SK-N-SH (cell line): Measurements from ENCODE around the gene S100A9. TPM values are rescaled to one million over a fixed set of nuclear protein-coding genes. Genes with fewer than 3 reads are reported as not detected.

Experiments used
- CTCF ChIA-PET: fragments of 300-600, 350-600 bp; formaldehyde crosslinking; extraction: SDS; loops from one replicate; lab custom pipeline; 2021; lab: Yijun Ruan, JAX
- POLR2A ChIA-PET: fragments of 350-600 bp; sonication (Branson Sonifier 250); formaldehyde crosslinking; extraction: SDS; loops from one replicate; lab custom pipeline; 2020; ENCODE audit warnings: antibody characterized with exemption, inconsistent platforms; lab: Yijun Ruan, JAX
- DNase-seq: peaks from one replicate; pipeline ENCODE4 v3.0.0; 2012
- H2AFZ ChIP-seq: fragments of 200-600 bp; sonication (generic); 2 replicates; pipeline ENCODE4 v1.8.1; 2016; ENCODE audit warnings: antibody characterized with exemption, mild to moderate bottlenecking, low read depth
- H3F3A ChIP-seq: fragments of 200-600 bp; sonication (generic); replicated peaks from 2 replicates; pipeline ENCODE3; 2016; ENCODE audit warnings: antibody characterized with exemption, mild to moderate bottlenecking; ENCODE audit not compliant: insufficient read depth
- H3K27ac ChIP-seq, 2 experiments: fragments of 200-500 bp in 1 of 2; fragments of 200-600 bp in 1 of 2; sonication (Bioruptor generic) in 1 of 2; sonication (generic), shearing (Covaris generic) in 1 of 2; 2 replicates each; pipeline versions ENCODE4 v1.5.1 to v1.6.1; 2014 to 2016; ENCODE audit warnings: low read depth in 2 of 2, inconsistent platforms in 1 of 2, low read length in 1 of 2, mild to moderate bottlenecking in 1 of 2, mixed read lengths in 1 of 2
- H3K27me3 ChIP-seq: fragments of 200-600 bp; sonication (generic), shearing (Covaris generic); 2 replicates; pipeline ENCODE4 v1.6.1; 2016; ENCODE audit warnings: mixed run types; ENCODE audit not compliant: insufficient read depth
- H3K36me3 ChIP-seq, 2 experiments: fragments of 200-500 bp in 1 of 2; fragments of 200-600 bp in 1 of 2; sonication (Bioruptor generic) in 1 of 2; sonication (generic) in 1 of 2; replicated peaks in 1 of 2; 2 replicates each; pipeline versions ENCODE3 to v1.5.1; 2014 to 2016; ENCODE audit warnings: low read length in 1 of 2, mild to moderate bottlenecking in 1 of 2; ENCODE audit not compliant: insufficient read depth in 2 of 2, control insufficient read depth in 1 of 2
- H3K4me1 ChIP-seq, 2 experiments: fragments of 200-500 bp in 1 of 2; fragments of 200-600 bp in 1 of 2; sonication (Bioruptor generic) in 1 of 2; sonication (generic), shearing (Covaris generic) in 1 of 2; 2 replicates each; pipeline versions ENCODE4 v1.5.1 to v1.6.1; 2014 to 2016; ENCODE audit warnings: low read depth in 1 of 2, low read length in 1 of 2, mixed run types in 1 of 2; ENCODE audit not compliant: insufficient read depth in 2 of 2, control insufficient read depth in 1 of 2
- H3K4me2 ChIP-seq: fragments of 200-600 bp; sonication (generic), shearing (Covaris generic); 2 replicates; pipeline ENCODE4 v1.6.1; 2017; ENCODE audit warnings: mixed run types
- H3K4me3 ChIP-seq, 2 experiments: fragments of 200-500 bp in 1 of 2; fragments of 200-600 bp in 1 of 2; sonication (Bioruptor generic) in 1 of 2; sonication (generic), shearing (Covaris generic) in 1 of 2; 2 replicates each; pipeline versions ENCODE4 v1.5.1 to v1.8.1; 2014 to 2016; ENCODE audit warnings: low read depth in 2 of 2, inconsistent platforms in 1 of 2, low read length in 1 of 2, mild to moderate bottlenecking in 1 of 2, mixed read lengths in 1 of 2, moderate library complexity in 1 of 2
- H3K79me2 ChIP-seq: fragments of 200-600 bp; sonication (generic); 2 replicates; pipeline ENCODE4 v1.8.1; 2017; ENCODE audit warnings: mild to moderate bottlenecking; ENCODE audit not compliant: insufficient read depth
- H3K9ac ChIP-seq: fragments of 200-600 bp; sonication (generic); 2 replicates; pipeline ENCODE4 v1.6.1; 2017; ENCODE audit warnings: mixed run types
- H3K9me2 ChIP-seq: fragments of 200-600 bp; sonication (generic); 2 replicates; pipeline ENCODE4 v1.6.1; 2017; ENCODE audit warnings: mixed run types
- H3K9me3 ChIP-seq: fragments of 200-600 bp; sonication (generic); 2 replicates; pipeline ENCODE4 v1.6.1; 2017; ENCODE audit warnings: mixed run types, mild to moderate bottlenecking, moderate library complexity
- H4K20me1 ChIP-seq: fragments of 200-600 bp; sonication (generic); 2 replicates; pipeline ENCODE4 v1.6.1; 2017; ENCODE audit warnings: mild to moderate bottlenecking, mixed run types; ENCODE audit not compliant: insufficient read depth
- CHD2 ChIP-seq: fragments of 150-350 bp; IDR thresholded peaks from 2 replicates; pipeline ENCODE4 v1.6.1; 2018; ENCODE audit warnings: low read length; ENCODE audit not compliant: partially characterized antibody
- CTCF ChIP-seq: fragments of 200-600 bp; sonication (generic); IDR thresholded peaks from 2 replicates; pipeline ENCODE4 v1.6.1; 2017; ENCODE audit warnings: antibody characterized with exemption, mild to moderate bottlenecking, moderate library complexity
- EZH2phosphoT487 ChIP-seq: fragments of 200-600 bp; sonication (generic); IDR thresholded peaks from 2 replicates; pipeline ENCODE4 v1.6.1; 2017; ENCODE audit warnings: low read depth, mixed run types, mild to moderate bottlenecking, antibody characterized with exemption, moderate library complexity, borderline replicate concordance
- FOXM1 ChIP-seq: IDR thresholded peaks from 2 replicates; pipeline ENCODE4 v1.4.0; 2012; ENCODE audit warnings: low read depth, mild to moderate bottlenecking
- NRF1 ChIP-seq: IDR thresholded peaks from 2 replicates; pipeline ENCODE4 v1.6.1; 2012; ENCODE audit warnings: low read depth, mild to moderate bottlenecking, low read length
- RFX5 ChIP-seq: IDR thresholded peaks from 2 replicates; pipeline ENCODE4 v1.6.1; 2012; ENCODE audit warnings: mild to moderate bottlenecking, improper control_type of control experiment, low read length
- RXRA ChIP-seq: IDR thresholded peaks from 2 replicates; pipeline ENCODE4 v1.4.0; 2012; ENCODE audit warnings: low read depth, mild to moderate bottlenecking, borderline replicate concordance
- TEAD4 ChIP-seq: IDR thresholded peaks from 2 replicates; pipeline ENCODE4 v1.4.0; 2012; ENCODE audit warnings: mild to moderate bottlenecking, borderline replicate concordance; ENCODE audit not compliant: insufficient read depth
- USF1 ChIP-seq: IDR thresholded peaks from 2 replicates; pipeline ENCODE4 v1.4.0; 2012; ENCODE audit warnings: low read depth, borderline replicate concordance
- WGBS: methylation state at CpG from one replicate; pipeline ENCODE4 v1.1.6; 2017; ENCODE audit warnings: low lambda C conversion rate; 5-methylcytosine and 5-hydroxymethylcytosine counted together
- polyA plus RNA-seq, 3 experiments: library from polyadenylated mRNA; depleted of rRNA; stranded (reverse); fragments of >200 nt; gene quantifications; 2 replicates each; pipeline ENCODE4 v1.2.3, GENCODE V29; 2012

Gene S100A9
- polyA plus RNA-seq, 1 of the 3 experiments (the other 2 are of a cell fraction): not detected

- no peaks in the 10 kb centered on the region for H4K20me1 ChIP-seq
- no peak overlapping the region for H3K4me2 ChIP-seq
- TF ChIP-seq FOXM1 (no peak), NRF1 (peak; percentile 2; the same call in 1 of the 2 replicates)
- H3K9me3 ChIP-seq: no peaks in the 10 kb centered on the region
- H3K79me2 ChIP-seq: no peaks in the 10 kb centered on the region
- no peak for DNase-seq
- no peaks in the 10 kb centered on the region for H3K36me3 ChIP-seq
- POLR2A ChIA-PET: no interaction called here
- H3F3A ChIP-seq: peaks cover 4% of the 10 kb centered on the region
- H3K27me3 ChIP-seq: peaks cover 69% of the 10 kb centered on the region; the same call in 1 of the 2 replicates
- no peak overlapping the region for H3K4me3 ChIP-seq
- CTCF ChIA-PET: interaction anchor here (0.9 to 11.7 kb wide), 4 partner anchors 8 to 161 kb away, joined by 3 to 336 read pairs (median 5); partner anchors contain the start of gene S100A9
- no peak overlapping the region for H3K27ac ChIP-seq
- no peaks in the 10 kb centered on the region for H3K9me2 ChIP-seq
- H3K9ac ChIP-seq: no peak overlapping the region
- no peak overlapping the region for H2AFZ ChIP-seq
- H3K4me1 ChIP-seq: no peaks in the 10 kb centered on the region
- WGBS: 7% methylated on average over 15 of the region's 17 CpGs
Measured at GRCh38 chr1:153349363-153350320, 8.0 kb upstream of the S100A9 start.

GRCh38 chr1:153350321-153350957, 7.2 kb upstream of the S100A9 start:
- POLR2A ChIA-PET: no interaction called here
- H3K4me2 ChIP-seq: no peak overlapping the region
- no peaks in the 10 kb centered on the region for H3K9me2 ChIP-seq
- DNase-seq: no peak
- peaks cover 4% of the 10 kb centered on the region for H3F3A ChIP-seq
- CTCF ChIA-PET: interaction anchor here (2.4 to 11.7 kb wide), 2 partner anchors 138 to 265 kb away, joined by 7 to 336 read pairs; no protein-coding TSS in a partner anchor
- TF ChIP-seq TEAD4 (no peak), USF1 (no peak), RFX5 (no peak), CTCF (no peak), EZH2phosphoT487 (no peak), CHD2 (no peak), RXRA (no peak)
- no peak overlapping the region for H3K4me3 ChIP-seq
- H3K4me1 ChIP-seq: no peaks in the 10 kb centered on the region
- no peaks in the 10 kb centered on the region for H3K79me2 ChIP-seq
- peaks cover 70% of the 10 kb centered on the region; the same call in 1 of the 2 replicates for H3K27me3 ChIP-seq
- H3K9me3 ChIP-seq: no peaks in the 10 kb centered on the region
- no peak overlapping the region for H2AFZ ChIP-seq
- no peak overlapping the region for H3K27ac ChIP-seq
- WGBS: 0% methylated on average over 1 of the region's 1 CpG
- no peaks in the 10 kb centered on the region for H3K36me3 ChIP-seq
- H4K20me1 ChIP-seq: no peaks in the 10 kb centered on the region
- H3K9ac ChIP-seq: no peak overlapping the region
